Esophagus muscularis mucosa (tissue), 4 donors: ENCODE data around the gene PHF20. TPM values are rescaled to one million over a fixed set of nuclear protein-coding genes. Genes with fewer than 3 reads are reported as not detected.

Experiments
- DNase-seq: peaks from one replicate; pipeline ENCODE4 v3.0.0-alpha.2; 2017; ENCODE audit errors: extremely low spot score
- H3K27ac ChIP-seq, 4 donors: fragments of 200-600 bp; sonication (generic); replicated peaks in 1 of 4; 1 replicate in 3 of 4; 2 replicates in 1 of 4; pipeline ENCODE4 v1.5.1; 2016 to 2019; ENCODE audit warnings: mild to moderate bottlenecking in 1 of 4
- H3K27me3 ChIP-seq, 4 donors: fragments of 200-600 bp; sonication (generic); one replicate each; pipeline versions ENCODE4 v1.5.1 to v1.6.0; 2016 to 2019
- H3K36me3 ChIP-seq, 4 donors: fragments of 200-600 bp; sonication (generic); one replicate each; pipeline ENCODE4 v1.5.1; 2016 to 2019
- H3K4me1 ChIP-seq, 4 donors: fragments of 200-600 bp; sonication (generic); one replicate each; pipeline ENCODE4 v1.5.1; 2016 to 2019
- H3K4me3 ChIP-seq, 4 donors: fragments of 200-600 bp; sonication (generic); 1 replicate in 2 of 4; 2 replicates in 2 of 4; pipeline ENCODE4 v1.5.1; 2016 to 2019; ENCODE audit warnings: mild to moderate bottlenecking in 4 of 4, moderate library complexity in 1 of 4
- H3K9me3 ChIP-seq, 4 donors: fragments of 200-600 bp; sonication (generic); 1 replicate in 3 of 4; 2 replicates in 1 of 4; pipeline ENCODE4 v1.5.1; 2016 to 2019
- EP300 ChIP-seq: sonication (generic); formaldehyde crosslinking; IDR thresholded peaks from one replicate; pipeline ENCODE4 v1.6.1; 2017; ENCODE audit warnings: antibody characterized with exemption
- POLR2A ChIP-seq: fragments of 450-650 bp; IDR thresholded peaks from one replicate; pipeline ENCODE4 v1.6.1; 2017; ENCODE audit warnings: antibody characterized with exemption, moderate library complexity, mild to moderate bottlenecking, low read depth
- POLR2AphosphoS5 ChIP-seq, 2 donors: sonication (generic); formaldehyde crosslinking; IDR thresholded peaks; one replicate each; pipeline ENCODE4 v1.6.1; 2017; ENCODE audit warnings: antibody characterized with exemption in 2 of 2
- WGBS: methylation state at CpG from one replicate; pipeline ENCODE4 v1.1.5; 2018; 5-methylcytosine and 5-hydroxymethylcytosine counted together
- intact Hi-C: fragments of 100-400 bp; cut with DNase I; formaldehyde crosslinking; loops from one replicate; pipeline ENCODE4 v1.15.1; 2023
- total RNA-seq, 4 donors: library from RNA; depleted of rRNA; stranded (reverse); fragments of >200 nt; gene quantifications; one replicate each; pipeline versions ENCODE4 v1.1.0 to v1.2.1, GENCODE V29; 2016
- TF ChIP-seq, protein P1 (sequence below), 3 experiments: fragments of 200-600 bp in 2 of 3; fragments of 450-650 bp in 1 of 3; sonication (generic) in 2 of 3; IDR thresholded peaks; one replicate each; pipeline ENCODE4 v1.5.1; 2017 to 2019; ENCODE audit warnings: antibody characterized with exemption in 3 of 3, mild to moderate bottlenecking in 2 of 3, moderate library complexity in 1 of 3

The PHF20 gene
- total RNA-seq, 4 donors from 2014 or later: 45.9 to 62.2 (median 48.0) TPM

DNA sequence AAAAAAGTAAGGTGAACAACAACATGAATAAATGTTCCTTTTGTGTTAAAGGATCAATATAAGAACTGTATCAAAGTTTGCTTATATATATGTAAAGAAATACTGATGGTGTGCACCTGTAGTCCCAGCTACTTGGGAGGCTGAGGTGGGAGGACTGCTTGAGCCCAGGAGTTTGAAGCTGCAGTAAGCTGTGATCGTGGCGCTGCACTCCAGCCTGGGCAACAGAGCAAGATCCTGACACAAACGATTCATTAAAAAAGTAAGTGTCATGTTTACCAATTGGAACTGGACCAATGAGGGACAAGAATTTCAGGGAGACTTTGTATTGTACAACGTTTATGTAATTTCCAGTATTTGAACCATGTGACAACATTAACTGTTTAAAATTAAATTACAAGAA, 5.0 kb upstream of the PHF20 start:
- 75% methylated on average over 4 of the region's 4 CpGs for WGBS

DNA sequence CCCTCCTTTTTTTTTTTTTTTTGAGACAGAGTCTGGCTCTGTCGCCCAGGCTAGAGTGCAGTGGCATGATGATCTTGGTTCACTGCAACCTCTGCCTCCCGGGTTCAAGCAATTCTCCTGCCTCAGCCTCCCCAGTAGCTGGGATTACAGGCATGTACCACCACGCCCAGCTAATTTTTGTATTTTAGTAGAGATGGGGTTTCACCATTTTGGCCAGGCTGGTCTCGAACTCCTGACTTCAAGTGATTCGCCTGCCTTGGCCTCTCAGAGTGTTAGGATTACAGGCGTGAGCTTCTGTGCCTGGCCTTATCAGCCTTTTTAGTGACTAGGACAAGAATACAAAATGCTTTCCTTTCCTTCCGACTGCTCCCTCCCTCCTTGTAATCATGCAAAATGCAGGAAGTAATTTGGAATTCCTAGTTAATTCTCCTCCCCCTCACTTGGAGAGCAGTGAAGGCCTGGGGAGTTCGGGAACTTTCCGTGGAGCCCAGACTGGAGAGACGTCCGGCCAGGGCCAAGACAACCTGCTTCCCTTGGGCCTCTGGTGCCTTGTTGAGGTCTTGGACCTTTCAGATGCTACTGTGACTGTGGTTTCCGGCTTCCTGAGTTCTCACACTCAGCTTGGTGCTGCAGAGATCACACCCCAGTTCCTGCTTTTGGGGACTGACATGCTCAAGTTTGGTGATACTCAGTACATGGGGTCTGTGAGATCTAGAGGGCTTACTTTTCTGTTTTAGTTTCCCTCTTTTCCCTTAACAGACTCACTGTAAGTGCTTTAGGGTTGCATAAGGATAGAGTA, 3.9 kb upstream of the PHF20 start:
- Histone ChIP-seq H3K36me3 (no peaks in the 10 kb centered on the region), H3K4me3 (no peak overlapping the region), H3K4me1 (peaks cover 37 to 49% (median 44%) of the 10 kb centered on the region in 4 donors), H3K27ac (peak overlapping the region; percentile 84 to 95 (median 92)), H3K27me3 (no peaks in the 10 kb centered on the region), H3K9me3 (no peaks in the 10 kb centered on the region)
- no peak for DNase-seq
- WGBS: 53% methylated on average over 12 of the region's 12 CpGs
- intact Hi-C loops: no loop called here
- TF ChIP-seq POLR2AphosphoS5 (IDR thresholded peaks at IDR 0.05): peak; percentile 71 to 72
- TF ChIP-seq POLR2A: no peak

More for the DNA sequence above, 5.0 kb upstream of the PHF20 start:
- no peak for TF ChIP-seq POLR2AphosphoS5 (IDR thresholded peaks at IDR 0.05)
- TF ChIP-seq, protein P1, sequence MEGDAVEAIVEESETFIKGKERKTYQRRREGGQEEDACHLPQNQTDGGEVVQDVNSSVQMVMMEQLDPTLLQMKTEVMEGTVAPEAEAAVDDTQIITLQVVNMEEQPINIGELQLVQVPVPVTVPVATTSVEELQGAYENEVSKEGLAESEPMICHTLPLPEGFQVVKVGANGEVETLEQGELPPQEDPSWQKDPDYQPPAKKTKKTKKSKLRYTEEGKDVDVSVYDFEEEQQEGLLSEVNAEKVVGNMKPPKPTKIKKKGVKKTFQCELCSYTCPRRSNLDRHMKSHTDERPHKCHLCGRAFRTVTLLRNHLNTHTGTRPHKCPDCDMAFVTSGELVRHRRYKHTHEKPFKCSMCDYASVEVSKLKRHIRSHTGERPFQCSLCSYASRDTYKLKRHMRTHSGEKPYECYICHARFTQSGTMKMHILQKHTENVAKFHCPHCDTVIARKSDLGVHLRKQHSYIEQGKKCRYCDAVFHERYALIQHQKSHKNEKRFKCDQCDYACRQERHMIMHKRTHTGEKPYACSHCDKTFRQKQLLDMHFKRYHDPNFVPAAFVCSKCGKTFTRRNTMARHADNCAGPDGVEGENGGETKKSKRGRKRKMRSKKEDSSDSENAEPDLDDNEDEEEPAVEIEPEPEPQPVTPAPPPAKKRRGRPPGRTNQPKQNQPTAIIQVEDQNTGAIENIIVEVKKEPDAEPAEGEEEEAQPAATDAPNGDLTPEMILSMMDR (IDR thresholded peaks at IDR 0.05): no peak
- no peak for TF ChIP-seq EP300
- no peak for TF ChIP-seq POLR2A
- H3K4me1 ChIP-seq: peaks cover 32 to 45% (median 41%) of the 10 kb centered on the region in 4 donors
- intact Hi-C loops: no loop called here
- H3K36me3 ChIP-seq: no peaks in the 10 kb centered on the region
- H3K9me3 ChIP-seq: no peaks in the 10 kb centered on the region
- H3K4me3 ChIP-seq: no peak overlapping the region
- DNase-seq: no peak
- H3K27ac ChIP-seq: peak overlapping the region; percentile 4 to 95 (median 87)
- H3K27me3 ChIP-seq: no peaks in the 10 kb centered on the region

DNA sequence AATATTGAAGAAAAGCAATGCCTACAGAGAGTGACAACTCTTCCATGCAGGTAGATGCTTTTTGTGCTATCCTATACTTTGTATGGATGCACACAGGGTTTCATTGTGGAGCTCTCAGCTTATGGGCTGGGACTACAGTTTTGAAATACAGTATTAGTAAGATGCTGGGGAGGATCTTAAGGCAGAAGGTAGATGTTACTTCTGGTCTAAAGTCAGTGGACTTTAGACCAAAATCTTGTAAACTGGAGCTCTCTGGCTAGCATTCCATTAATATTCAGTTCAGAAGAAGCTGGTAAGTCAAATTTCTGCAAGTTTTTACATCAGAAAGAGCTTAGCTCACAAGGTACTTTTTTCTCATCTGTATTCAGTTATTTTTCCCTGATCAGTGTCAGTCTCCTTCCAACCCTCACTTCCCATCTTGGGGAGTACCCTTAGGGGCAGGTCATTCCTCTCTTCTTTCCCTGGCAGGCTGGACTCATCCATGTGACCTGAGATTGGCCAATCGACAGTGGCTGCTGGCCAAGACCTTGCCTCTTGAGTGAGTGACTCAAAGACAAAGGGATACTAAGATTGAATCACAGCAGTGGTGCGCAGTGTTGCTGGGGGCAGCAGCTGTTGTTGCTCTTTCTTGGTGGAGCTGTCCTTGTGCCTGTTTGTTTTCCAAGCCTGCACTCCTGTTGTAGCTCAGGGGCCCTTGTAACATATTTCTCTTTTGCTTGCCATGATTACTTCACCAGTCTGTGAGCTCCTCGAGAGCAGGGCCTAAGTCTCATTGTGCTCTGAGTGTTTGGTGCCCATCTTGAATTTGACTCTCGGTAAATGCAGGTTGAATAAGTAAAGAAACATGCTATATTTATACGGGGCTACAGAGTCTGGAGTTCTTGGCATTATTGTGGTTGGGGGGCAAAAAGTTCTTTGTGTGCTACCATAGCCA, 2.8 kb upstream of the PHF20 start:
- Histone ChIP-seq H3K27me3 (no peaks in the 10 kb centered on the region), H3K36me3 (peaks cover 0 to under 1% (median 0%) of the 10 kb centered on the region in 4 donors), H3K9me3 (no peaks in the 10 kb centered on the region), H3K27ac (peak overlapping the region; percentile 84 to 95 (median 92)), H3K4me3 (no peak overlapping the region), H3K4me1 (peaks cover 48 to 61% (median 54%) of the 10 kb centered on the region in 4 donors)
- peak; percentile 99 for DNase-seq
- 58% methylated on average over 5 of the region's 5 CpGs for WGBS
- TF ChIP-seq POLR2A: peak; percentile 37
- TF ChIP-seq POLR2AphosphoS5 (IDR thresholded peaks at IDR 0.05): peak; percentile 96 to 97
- TF ChIP-seq, protein P1 (IDR thresholded peaks at IDR 0.05): no peak
- TF ChIP-seq EP300: no peak
- intact Hi-C loops: no loop called here

DNA sequence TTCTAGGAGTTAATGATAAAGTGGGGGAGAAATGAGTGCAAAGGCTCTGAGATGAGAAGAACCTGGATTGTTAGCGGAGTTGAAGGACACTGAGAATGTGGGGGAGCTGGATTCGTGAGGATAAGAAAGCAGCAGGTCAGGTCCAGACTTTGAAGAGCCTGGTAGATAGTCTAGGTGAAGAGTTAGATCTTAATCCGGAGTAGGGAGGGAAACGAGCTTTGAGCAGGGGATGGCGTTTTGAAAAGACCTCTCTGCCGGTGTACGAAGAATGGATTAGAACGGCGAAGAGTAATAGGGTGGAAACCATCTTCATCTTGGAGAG, 487 bp upstream of the PHF20 start:
- WGBS: 80% methylated on average over 9 of the region's 9 CpGs
- intact Hi-C loops: no loop called here
- H3K4me3 ChIP-seq: peak overlapping the region; percentile 64 to 82 (median 69)
- DNase-seq: no peak
- H3K9me3 ChIP-seq: no peaks in the 10 kb centered on the region
- peaks cover 0 to 12% (median 6%) of the 10 kb centered on the region in 4 donors for H3K36me3 ChIP-seq
- peak overlapping the region; percentile 84 to 95 (median 92) for H3K27ac ChIP-seq
- H3K27me3 ChIP-seq: no peaks in the 10 kb centered on the region
- H3K4me1 ChIP-seq: peaks cover 58 to 80% (median 71%) of the 10 kb centered on the region in 4 donors
- TF ChIP-seq POLR2A: no peak
- TF ChIP-seq, protein P1 (IDR thresholded peaks at IDR 0.05): no peak
- TF ChIP-seq EP300: no peak
- TF ChIP-seq POLR2AphosphoS5 (IDR thresholded peaks at IDR 0.05): no peak

DNA sequence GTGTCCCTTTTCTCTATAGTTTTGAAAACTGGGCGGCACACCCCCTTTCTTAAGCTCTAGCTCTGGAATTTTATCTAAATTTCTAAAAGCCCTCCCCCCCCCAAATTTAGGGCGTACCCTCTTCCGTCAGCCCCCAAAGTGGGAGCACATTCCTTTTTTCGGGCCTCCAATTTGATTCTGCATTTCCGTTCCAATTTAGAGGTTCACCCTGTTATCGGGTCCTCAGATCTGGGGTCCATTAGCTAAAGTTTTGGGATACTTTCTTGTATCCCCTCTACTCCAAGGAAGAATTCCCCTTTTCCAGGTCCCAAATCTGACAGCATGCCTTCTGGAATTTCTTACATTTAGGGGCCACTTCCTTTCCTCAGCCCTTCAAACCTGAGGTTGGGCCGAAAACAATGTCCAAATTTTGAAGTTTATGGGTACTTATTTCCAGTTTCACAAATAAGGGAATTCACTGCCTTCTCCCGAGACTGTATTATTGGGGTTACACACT, 796 bp downstream of the PHF20 start:
- no peak for DNase-seq
- peaks cover 0 to 12% (median 6%) of the 10 kb centered on the region in 4 donors for H3K36me3 ChIP-seq
- H3K4me1 ChIP-seq: peaks cover 59 to 85% (median 79%) of the 10 kb centered on the region in 4 donors
- intact Hi-C loops: loop anchor here (2.0 kb wide), 2 partner anchors 30 to 74 kb away; partner anchors contain the start of genes NFS1, RBM39 and ROMO1
- no peak for TF ChIP-seq EP300
- TF ChIP-seq, protein P1 (IDR thresholded peaks at IDR 0.05): no peak
- TF ChIP-seq POLR2AphosphoS5 (IDR thresholded peaks at IDR 0.05): no peak
- TF ChIP-seq POLR2A: no peak
- no peaks in the 10 kb centered on the region for H3K9me3 ChIP-seq
- H3K27me3 ChIP-seq: no peaks in the 10 kb centered on the region
- 18% methylated on average over 8 of the region's 8 CpGs for WGBS
- peak overlapping the region; percentile 84 to 95 (median 92) for H3K27ac ChIP-seq
- peak overlapping the region; percentile 64 to 82 (median 69) for H3K4me3 ChIP-seq
